ENCODE data around the gene CEP95. TPM values are rescaled to one million over a fixed set of nuclear protein-coding genes. Genes with fewer than 3 reads are reported as not detected.
A peak's percentile ranks its signal among the peaks of the same experiment; 100 is the strongest.

The CEP95 gene
- polyA plus RNA-seq, 3 donors: 4.6 to 42.1 (median 5.0) TPM

GRCh38 chr17:64497565-64498035 is 9.2 kb upstream of the CEP95 start:
- Histone ChIP-seq H3K27me3 (ENCODE audit: control insufficient read depth in 2 of 2, insufficient read depth in 2 of 2, low read length in 2 of 2) (no peaks in the 10 kb centered on the region), H3K4me3 (replicated peaks in 1 of 3; ENCODE audit: low read depth in 2 of 3, low read length in 3 of 3) (peak overlapping the region; percentile 57 to 84 (median 70)), H3K27ac (ENCODE audit: low read depth in 1 of 2, low read length in 2 of 2) (peak overlapping the region; percentile 90 to 97), H3K9ac (ENCODE audit: insufficient read depth, low read length, poor library complexity, severe bottlenecking) (peak overlapping the region; percentile 78), H3K4me2 (replicated peaks; ENCODE audit: extremely low read depth, low read length, poor library complexity, severe bottlenecking) (peak overlapping the region; percentile 85), H3K36me3 (replicated peaks in 1 of 2; ENCODE audit: control insufficient read depth in 1 of 2, insufficient read depth in 2 of 2, low read length in 2 of 2) (peaks cover 53 to 54% of the 10 kb centered on the region in 2 donors), H3K4me1 (ENCODE audit: control insufficient read depth in 1 of 2, insufficient read depth in 2 of 2, low read length in 2 of 2) (peaks cover 31 to 40% of the 10 kb centered on the region in 2 donors), H3K9me3 (replicated peaks in 1 of 2; ENCODE audit: control insufficient read depth in 1 of 2, insufficient read depth in 1 of 2, low read length in 2 of 2) (no peaks in the 10 kb centered on the region), H3K79me2 (ENCODE audit: insufficient read depth, low read length) (peaks cover 83% of the 10 kb centered on the region), H2AFZ (ENCODE audit: insufficient read depth, low read depth, low read length, poor library complexity, severe bottlenecking) (no peak overlapping the region), H4K20me1 (ENCODE audit: insufficient read depth, low read length) (peaks cover 54% of the 10 kb centered on the region)
- peak; percentile 10 for TF ChIP-seq CTCF (IDR thresholded peaks at IDR 0.05)
- Mint-ChIP-seq H3K9me3 (peaks cover 0 to 1% (median 0%) of the 10 kb centered on the region in 7 donors), H3K27ac (peak overlapping the region; percentile 96 to 99 (median 98)), H3K4me3 (peak overlapping the region; percentile 99 to 100), H3K36me3 (peaks cover 54 to 58% of the 10 kb centered on the region in 2 donors), H3K4me1 (peaks cover 58% of the 10 kb centered on the region), H3K27me3 (ENCODE audit: low read depth in 3 of 3) (peaks cover 0 to 2% (median 0%) of the 10 kb centered on the region in 3 donors)
- WGBS (ENCODE audit: insufficient coverage): 25% methylated on average over 2 of the region's 4 CpGs
- peak in 1 of 3 donors; percentile 33 for DNase-seq
- intact Hi-C loops (cut with micrococcal nuclease): loop anchor here in 1 of 2 donors (10.0 kb wide), 1 partner anchor 193 kb away; no protein-coding TSS in a partner anchor

DNA sequence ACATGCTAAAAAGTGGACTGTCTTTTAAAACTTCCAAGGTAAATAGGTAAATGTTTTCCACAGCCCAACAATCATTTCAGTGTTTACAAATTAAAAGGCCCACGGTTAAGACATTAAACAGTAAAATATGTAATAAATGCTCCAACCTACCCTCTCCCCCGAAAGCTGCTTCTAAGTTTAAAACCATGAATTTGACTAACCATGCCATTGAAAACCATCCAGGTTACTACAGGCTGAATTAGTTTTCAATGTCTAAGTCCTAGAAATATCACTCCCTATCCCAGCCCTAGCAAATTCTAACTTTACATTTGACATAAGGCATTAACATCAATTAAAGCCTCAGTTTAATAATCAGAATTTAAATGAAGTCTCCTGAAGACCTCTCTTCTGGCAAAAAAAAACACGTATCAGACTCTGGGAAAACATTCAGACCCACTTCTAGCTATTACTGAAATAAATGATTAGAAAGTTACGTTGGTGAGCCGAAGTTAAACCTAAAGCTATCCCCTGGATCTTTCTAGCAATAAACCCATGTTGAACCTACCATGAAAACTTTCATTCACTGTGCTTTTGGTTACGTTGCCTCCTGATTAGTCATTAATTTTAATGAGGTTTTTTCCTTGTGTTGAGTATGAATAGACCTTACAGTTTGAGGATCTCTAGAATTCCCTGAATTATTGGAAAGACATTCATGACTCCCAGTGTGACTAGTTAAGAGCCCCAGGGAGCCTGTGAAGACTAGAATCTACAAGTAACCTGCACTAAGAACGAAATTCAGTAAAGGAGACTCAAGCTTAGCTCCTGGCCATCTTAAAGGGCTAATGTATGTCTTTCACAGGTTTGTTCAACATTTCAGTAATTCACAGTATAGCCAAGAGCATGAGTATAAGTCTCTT is 8.2 kb upstream of the CEP95 start:
- Mint-ChIP-seq H3K9me3 (peaks cover 0 to 1% (median 0%) of the 10 kb centered on the region in 7 donors), H3K27me3 (ENCODE audit: low read depth in 3 of 3) (peaks cover 0 to 2% (median 0%) of the 10 kb centered on the region in 3 donors), H3K4me1 (peaks cover 63% of the 10 kb centered on the region), H3K36me3 (peaks cover 58 to 59% of the 10 kb centered on the region in 2 donors), H3K27ac (peak overlapping the region; percentile 50 to 99 (median 97)), H3K4me3 (no peak overlapping the region)
- H3K9me3 ChIP-seq (replicated peaks in 1 of 2; ENCODE audit: control insufficient read depth in 1 of 2, insufficient read depth in 1 of 2, low read length in 2 of 2): no peaks in the 10 kb centered on the region
- no peak for TF ChIP-seq CTCF (IDR thresholded peaks at IDR 0.05)
- H3K4me3 ChIP-seq (replicated peaks in 1 of 3; ENCODE audit: low read depth in 2 of 3, low read length in 3 of 3): no peak overlapping the region
- WGBS (ENCODE audit: insufficient coverage): 100% methylated on average over 2 of the region's 7 CpGs
- peaks cover 83% of the 10 kb centered on the region for H3K79me2 ChIP-seq (ENCODE audit: insufficient read depth, low read length)
- no peak overlapping the region for H2AFZ ChIP-seq (ENCODE audit: insufficient read depth, low read depth, low read length, poor library complexity, severe bottlenecking)
- peaks cover 31 to 49% of the 10 kb centered on the region in 2 donors for H3K4me1 ChIP-seq (ENCODE audit: control insufficient read depth in 1 of 2, insufficient read depth in 2 of 2, low read length in 2 of 2)
- H4K20me1 ChIP-seq (ENCODE audit: insufficient read depth, low read length): peaks cover 64% of the 10 kb centered on the region
- H3K27me3 ChIP-seq (ENCODE audit: control insufficient read depth in 2 of 2, insufficient read depth in 2 of 2, low read length in 2 of 2): no peaks in the 10 kb centered on the region
- peak overlapping the region in 1 of 2 donors; percentile 97 for H3K27ac ChIP-seq (ENCODE audit: low read depth in 1 of 2, low read length in 2 of 2)
- peaks cover 54 to 60% of the 10 kb centered on the region in 2 donors for H3K36me3 ChIP-seq (replicated peaks in 1 of 2; ENCODE audit: control insufficient read depth in 1 of 2, insufficient read depth in 2 of 2, low read length in 2 of 2)
- DNase-seq: no peak
- intact Hi-C loops (cut with micrococcal nuclease): loop anchor here in 1 of 2 donors (10.0 kb wide), 1 partner anchor 194 kb away; no protein-coding TSS in a partner anchor
- H3K4me2 ChIP-seq (replicated peaks; ENCODE audit: extremely low read depth, low read length, poor library complexity, severe bottlenecking): no peak overlapping the region
- no peak overlapping the region for H3K9ac ChIP-seq (ENCODE audit: insufficient read depth, low read length, poor library complexity, severe bottlenecking)

Data from CD14-positive monocyte (primary cell).